HG03175 (cell line): Measurements from ENCODE around the gene MYO16.
"Not testable (repeated sequence)": the region's sequence is repeated elsewhere in the genome, so short reads cannot be mapped to it uniquely, and the experiment has no call there.

ENCODE experiments used
- ATAC-seq: cut with Tn5 transposase; IDR thresholded peaks from one replicate; pipeline ENCODE4 v1.9.1; 2021; ENCODE audit warnings: mild to moderate bottlenecking, moderate library complexity; ENCODE audit not compliant: unreplicated experiment

MYO16 gene

DNA sequence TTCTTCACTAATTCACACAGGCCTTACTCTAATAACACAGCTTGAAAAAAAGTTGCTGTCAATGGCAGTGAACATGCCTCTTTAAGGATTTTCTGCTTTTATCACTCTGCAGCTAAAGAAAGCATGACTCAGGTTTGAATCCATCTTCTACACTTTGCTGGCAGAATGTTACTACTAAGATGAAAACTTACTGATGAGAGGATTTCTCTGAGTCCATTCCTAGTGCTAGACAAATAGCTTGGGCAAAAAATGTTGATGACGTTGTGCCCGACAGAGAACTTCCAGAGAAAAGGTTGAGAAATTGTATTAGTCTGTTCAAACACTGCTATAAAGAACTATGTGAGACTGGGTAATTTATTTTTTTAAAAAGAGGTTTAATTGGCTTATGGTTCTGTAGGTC, 585.0 kb downstream of the MYO16 start:
- no peak for ATAC-seq

- ATAC-seq = no peak
Measured at GRCh38 chr13:109215377-109215776, 586.0 kb downstream of the MYO16 start.

- ATAC-seq = not testable (repeated sequence)
Measured at GRCh38 chr13:109217510-109217909, 588.1 kb downstream of the MYO16 start.

DNA sequence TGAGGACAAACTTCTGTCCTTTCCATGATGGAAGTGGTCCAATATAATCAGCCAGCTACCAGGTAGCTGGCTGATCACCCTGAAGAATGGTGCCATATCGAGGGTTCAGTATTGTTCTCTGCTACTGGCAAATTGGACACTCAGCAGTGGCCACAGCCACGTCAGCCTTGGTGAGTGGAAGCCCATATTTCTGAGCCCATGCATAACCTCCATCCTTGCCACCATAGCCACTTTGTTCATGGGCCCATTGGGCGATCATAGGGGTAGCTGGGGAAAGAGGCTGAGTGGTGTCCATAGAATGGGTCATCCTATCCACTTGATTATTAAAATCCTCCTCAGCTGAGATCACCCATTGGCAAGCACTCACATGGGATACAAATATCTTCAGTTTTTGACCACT, 591.2 kb downstream of the MYO16 start:
- no peak for ATAC-seq

GRCh38 chr13:109224033-109224432, 594.6 kb downstream of the MYO16 start:
- ATAC-seq = no peak

- no peak for ATAC-seq
Measured at GRCh38 chr13:109226631-109227030, 597.2 kb downstream of the MYO16 start.

DNA sequence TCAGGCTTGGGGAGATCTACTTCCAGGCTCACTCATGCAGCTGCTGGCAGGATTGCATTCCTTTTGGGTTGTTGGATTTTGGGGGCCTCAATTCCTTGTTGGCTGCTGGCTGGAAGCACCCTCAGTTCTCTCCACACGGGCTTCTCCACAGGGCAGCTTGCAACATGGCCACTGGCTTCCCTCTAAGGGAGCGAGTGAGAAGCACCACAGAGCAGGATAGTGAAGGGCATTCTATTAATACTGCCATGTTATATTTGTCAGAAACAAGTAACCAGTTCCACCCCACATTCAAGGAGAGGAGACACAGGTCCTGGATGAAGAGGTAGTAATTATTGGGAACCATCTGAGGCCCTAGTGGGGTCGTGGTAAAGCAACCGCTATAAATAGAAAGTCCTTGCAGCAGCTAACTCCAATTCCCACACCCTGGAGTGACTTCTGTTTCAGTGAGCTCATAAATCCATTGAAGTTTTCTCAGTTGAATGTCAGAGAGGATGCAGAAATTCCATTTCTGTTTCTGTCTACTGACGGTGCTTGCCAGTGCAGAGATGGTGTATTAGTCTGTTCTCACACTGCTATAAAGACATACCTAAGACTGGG, 598.0 kb downstream of the MYO16 start:
- ATAC-seq = no peak

- ATAC-seq = no peak
Measured at GRCh38 chr13:109228211-109228610, 598.8 kb downstream of the MYO16 start.

GRCh38 chr13:109231888-109232287, 602.5 kb downstream of the MYO16 start:
- no peak for ATAC-seq

DNA sequence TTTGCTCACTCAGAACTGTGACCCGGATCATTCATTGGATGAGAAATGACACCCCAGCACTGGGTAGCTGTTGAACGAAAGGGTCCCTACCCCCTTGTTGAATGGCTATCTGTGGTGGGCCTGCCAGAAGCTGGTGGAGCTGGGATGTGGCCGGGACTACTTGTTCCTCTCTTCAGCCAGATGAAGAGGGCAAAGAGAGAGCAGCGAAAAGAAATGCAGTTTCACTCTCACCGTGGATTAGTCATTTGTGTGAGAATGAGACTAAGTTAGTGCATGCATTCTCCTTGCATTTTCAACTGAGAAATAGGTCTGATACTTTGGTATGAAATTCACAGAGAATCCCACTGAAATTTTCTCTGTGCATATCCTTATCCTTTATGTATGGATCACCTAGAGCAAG, 603.9 kb downstream of the MYO16 start:
- peak; percentile 58 for ATAC-seq

DNA sequence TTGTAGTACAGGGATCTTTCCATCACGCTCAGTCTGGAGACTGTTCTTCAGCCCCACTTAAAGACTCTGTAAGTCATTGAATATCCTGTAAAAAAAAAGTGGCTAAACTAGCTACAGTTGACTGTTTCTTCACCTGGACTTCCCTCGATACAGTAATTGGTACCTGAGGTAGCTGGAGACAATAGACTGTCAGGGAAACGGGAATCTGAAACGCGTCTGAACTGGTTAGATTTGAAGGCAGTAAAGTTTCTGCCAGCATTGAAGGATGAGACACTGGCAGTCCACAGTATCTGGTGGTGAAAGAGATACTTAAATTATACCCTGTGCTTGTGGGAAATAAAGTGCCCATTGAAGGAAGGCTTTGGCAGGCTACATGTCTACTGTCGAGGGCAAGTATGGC, 606.5 kb downstream of the MYO16 start:
- no peak for ATAC-seq

DNA sequence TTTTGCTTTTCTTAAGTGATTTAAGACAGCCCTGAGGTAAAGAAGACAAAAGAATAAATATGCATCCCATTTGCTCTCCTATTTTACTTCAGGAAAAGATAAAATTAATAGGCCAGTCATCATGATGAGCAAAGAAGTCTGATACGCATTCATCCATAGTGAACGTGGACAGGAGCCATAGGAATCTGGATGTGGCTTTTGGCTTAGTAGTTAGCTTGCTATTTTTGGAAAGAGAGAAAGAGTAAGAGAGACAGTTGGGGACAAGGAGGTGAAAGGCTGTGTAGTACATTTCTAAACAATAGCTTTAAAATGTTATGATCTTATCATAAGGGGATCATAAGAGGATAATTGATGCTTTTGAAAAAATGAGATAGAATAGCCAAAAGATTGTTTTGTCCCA, 611.7 kb downstream of the MYO16 start:
- ATAC-seq = no peak

DNA sequence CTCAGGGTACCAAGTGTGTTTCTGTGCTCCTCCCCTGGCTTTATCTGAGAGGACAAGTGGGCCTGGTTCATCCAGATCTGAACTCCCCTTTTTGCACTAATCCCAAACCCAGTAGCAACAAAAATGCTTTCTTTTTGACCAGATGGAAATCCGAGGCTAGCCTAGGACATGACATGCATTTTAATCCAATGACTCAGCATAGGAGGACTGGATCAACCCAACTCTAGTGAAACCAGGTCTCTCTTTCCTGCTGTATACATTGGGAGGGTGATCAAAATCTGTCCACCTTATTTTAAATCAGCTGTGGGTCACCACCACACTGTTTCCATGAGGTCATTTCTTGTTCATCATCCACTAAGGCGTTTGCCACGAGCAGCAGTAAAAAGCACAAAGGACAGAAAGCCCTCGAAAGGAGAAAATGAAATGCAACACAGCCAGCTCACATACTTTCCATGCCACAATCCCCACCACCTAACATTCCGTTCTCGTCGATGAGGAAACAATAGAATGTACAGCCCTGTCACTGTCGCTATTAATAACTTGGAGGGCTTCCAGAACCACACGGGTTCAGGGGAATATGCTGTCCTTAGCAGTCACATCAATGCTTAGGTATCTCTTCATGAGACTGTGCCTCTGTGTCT, 614.0 kb downstream of the MYO16 start:
- no peak for ATAC-seq

GRCh38 chr13:109244566-109244965, 615.2 kb downstream of the MYO16 start:
- ATAC-seq = no peak

GRCh38 chr13:109246001-109246400, 616.6 kb downstream of the MYO16 start:
- no peak for ATAC-seq

DNA sequence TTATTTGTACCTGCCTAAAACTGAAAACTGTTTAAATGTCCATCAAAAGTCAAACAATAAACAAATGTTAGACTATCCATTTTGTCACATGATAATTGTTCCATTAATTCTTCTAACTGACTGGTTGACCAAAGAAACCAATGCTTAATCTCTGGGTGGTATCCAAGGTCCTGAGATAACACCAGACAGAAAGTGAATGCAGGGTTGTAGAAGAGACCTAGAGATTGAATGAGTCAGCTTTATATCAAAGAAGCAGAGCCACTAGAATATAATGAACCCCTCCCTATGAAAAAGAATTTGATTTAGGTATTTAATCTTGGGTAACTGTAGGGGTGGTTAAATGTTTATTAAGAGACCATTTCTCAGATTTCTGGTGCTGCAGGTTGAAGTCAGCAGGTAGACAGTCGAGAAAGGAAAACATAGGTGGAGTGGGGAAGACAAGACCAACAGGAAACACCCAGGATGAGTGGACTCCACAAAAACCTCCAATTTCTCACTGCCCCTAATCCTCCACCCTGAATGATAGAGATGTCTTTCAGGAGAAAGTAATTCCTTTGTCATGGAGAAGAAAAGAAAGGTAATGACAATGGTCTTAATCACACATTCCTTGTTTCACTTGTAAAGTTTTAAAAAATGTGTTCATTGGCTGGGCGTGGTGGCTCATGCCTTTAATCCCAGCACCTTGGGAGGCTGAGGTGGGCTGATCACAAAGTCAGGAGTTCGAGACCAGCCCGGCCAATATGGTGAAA, 620.5 kb downstream of the MYO16 start:
- no peak for ATAC-seq

DNA sequence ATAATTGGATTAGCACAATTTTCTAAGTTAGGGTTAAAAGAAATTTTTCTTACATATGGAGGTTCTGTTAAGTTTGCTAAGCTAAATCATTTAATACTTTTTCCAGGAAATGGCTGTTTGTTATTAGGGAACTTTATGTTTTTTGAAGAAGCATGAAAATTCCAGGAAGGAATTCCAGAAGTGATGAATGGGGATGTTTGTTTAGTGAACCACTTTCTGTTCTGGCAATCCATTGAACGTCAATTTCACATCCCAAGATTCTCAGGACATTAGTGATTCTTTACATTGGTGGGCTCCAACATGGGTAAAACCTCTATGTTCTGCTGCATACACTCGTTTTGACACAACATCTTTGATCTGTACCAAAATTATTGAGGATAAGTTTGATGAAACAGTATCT, 622.5 kb downstream of the MYO16 start:
- ATAC-seq = no peak

DNA sequence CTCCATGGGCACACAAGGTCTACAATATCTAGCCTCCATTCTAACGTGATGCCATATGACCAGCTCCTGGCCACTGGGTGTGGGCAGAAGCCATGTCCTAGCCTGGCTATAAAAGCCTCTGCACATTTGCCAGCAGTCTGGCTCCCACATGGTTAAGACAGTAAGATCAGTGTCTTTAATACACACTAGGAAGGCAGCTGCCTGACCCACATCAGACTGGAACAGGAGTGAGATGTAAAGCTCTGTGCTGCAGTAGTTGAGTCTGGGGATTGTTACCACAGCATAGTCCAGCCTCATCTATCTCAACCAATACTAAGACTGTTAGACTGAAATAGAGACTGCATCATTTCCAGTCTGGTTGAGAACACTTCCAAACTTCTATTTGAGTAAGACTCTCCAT, 623.9 kb downstream of the MYO16 start:
- ATAC-seq = no peak

GRCh38 chr13:109254274-109254673, 624.9 kb downstream of the MYO16 start:
- ATAC-seq = no peak

- ATAC-seq = no peak
Measured at GRCh38 chr13:109255141-109255856, 625.9 kb downstream of the MYO16 start.

GRCh38 chr13:109256866-109257760, 627.7 kb downstream of the MYO16 start:
- no peak for ATAC-seq
